BLaER1 (cell line): ENCODE results near the gene HIF1A.

ENCODE experiments used
- H3K27ac ChIP-seq: shearing (Covaris generic); formaldehyde crosslinking; 2 replicates; pipeline ENCODE4 v1.8.1; 2022
- H3K27me3 ChIP-seq: shearing (Covaris generic); formaldehyde crosslinking; 2 replicates; pipeline ENCODE4 v1.8.1; 2022
- H3K36me3 ChIP-seq: shearing (Covaris generic); formaldehyde crosslinking; 2 replicates; pipeline ENCODE4 v1.8.1; 2022
- H3K4me1 ChIP-seq: shearing (Covaris generic); formaldehyde crosslinking; 2 replicates; pipeline ENCODE4 v1.8.1; 2022
- H3K4me2 ChIP-seq: shearing (Covaris generic); formaldehyde crosslinking; 2 replicates; pipeline ENCODE4 v1.8.1; 2022
- H3K4me3 ChIP-seq: shearing (Covaris generic); formaldehyde crosslinking; 2 replicates; pipeline ENCODE4 v1.8.1; 2022
- H3K9ac ChIP-seq: shearing (Covaris generic); formaldehyde crosslinking; 2 replicates; pipeline ENCODE4 v1.8.1; 2022
- H3K9me3 ChIP-seq: shearing (Covaris generic); formaldehyde crosslinking; 2 replicates; pipeline ENCODE4 v1.8.1; 2022
- H4K20me1 ChIP-seq: shearing (Covaris generic); formaldehyde crosslinking; 2 replicates; pipeline ENCODE4 v1.8.1; 2022
- Cebpa-rat ChIP-seq: shearing (Covaris generic); IDR thresholded peaks from 2 replicates; pipeline ENCODE4 v1.8.1; 2022

Gene HIF1A

DNA sequence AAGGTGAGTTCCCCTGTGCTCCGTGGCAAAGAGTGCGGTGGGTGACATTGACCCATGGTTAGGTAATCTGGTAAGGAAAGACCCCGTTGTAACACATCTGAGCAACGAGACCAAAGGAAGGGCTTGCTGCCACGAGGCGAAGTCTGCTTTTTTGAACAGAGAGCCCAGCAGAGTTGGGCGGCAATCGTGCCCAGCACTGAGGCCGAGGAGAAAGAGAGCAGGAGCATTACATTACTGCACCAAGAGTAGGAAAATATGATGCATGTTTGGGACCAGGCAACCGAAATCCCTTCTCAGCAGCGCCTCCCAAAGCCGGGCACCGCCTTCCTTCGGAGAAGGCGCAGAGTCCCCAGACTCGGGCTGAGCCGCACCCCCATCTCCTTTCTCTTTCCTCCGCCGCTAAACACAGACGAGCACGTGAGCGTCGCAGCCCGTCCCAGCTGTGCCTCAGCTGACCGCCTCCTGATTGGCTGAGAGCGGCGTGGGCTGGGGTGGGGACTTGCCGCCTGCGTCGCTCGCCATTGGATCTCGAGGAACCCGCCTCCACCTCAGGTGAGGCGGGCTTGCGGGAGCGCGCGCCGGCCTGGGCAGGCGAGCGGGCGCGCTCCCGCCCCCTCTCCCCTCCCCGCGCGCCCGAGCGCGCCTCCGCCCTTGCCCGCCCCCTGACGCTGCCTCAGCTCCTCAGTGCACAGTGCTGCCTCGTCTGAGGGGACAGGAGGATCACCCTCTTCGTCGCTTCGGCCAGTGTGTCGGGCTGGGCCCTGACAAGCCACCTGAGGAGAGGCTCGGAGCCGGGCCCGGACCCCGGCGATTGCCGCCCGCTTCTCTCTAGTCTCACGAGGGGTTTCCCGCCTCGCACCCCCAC is at the start of gene HIF1A:
Gene HIF1A (plus strand): TSS at position 684 of the 865 bp plus-strand sequence. CDS start 292 bp downstream, outside the sequence.
- Histone ChIP-seq H3K4me3 (peak within 1 kb of the TSS; percentile 94), H3K4me2 (peak within 1 kb of the TSS; percentile 87)
- TF ChIP-seq Cebpa-rat: no peak

GRCh38 chr14:61646366-61647116 is 48.8 kb upstream of the HIF1A start:
- H4K20me1 ChIP-seq: no peaks in the 10 kb centered on the region
- no peak overlapping the region for H3K4me2 ChIP-seq
- H3K27me3 ChIP-seq: no peaks in the 10 kb centered on the region
- TF ChIP-seq Cebpa-rat: no peak
- no peak overlapping the region for H3K4me3 ChIP-seq
- H3K4me1 ChIP-seq: peaks cover 11% of the 10 kb centered on the region
- H3K27ac ChIP-seq: no peak overlapping the region
- no peaks in the 10 kb centered on the region for H3K9me3 ChIP-seq
- H3K9ac ChIP-seq: no peak overlapping the region
- H3K36me3 ChIP-seq: no peaks in the 10 kb centered on the region

More for the DNA sequence above, at the start of gene HIF1A:
- Histone ChIP-seq H3K9me3 (peaks cover 5% of the 10 kb centered on the region; the same call in 1 of the 2 replicates), H3K36me3 (no peaks in the 10 kb centered on the region), H3K27me3 (no peaks in the 10 kb centered on the region), H4K20me1 (peaks cover 42% of the 10 kb centered on the region), H3K9ac (peak within 1 kb of the TSS; percentile 97), H3K27ac (peak within 1 kb of the TSS; percentile 98), H3K4me1 (peaks cover 52% of the 10 kb centered on the region)

- no peaks in the 10 kb centered on the region for H3K36me3 ChIP-seq
- no peak overlapping the region for H3K27ac ChIP-seq
- H3K9me3 ChIP-seq: no peaks in the 10 kb centered on the region
- no peak overlapping the region for H3K4me3 ChIP-seq
- H3K4me2 ChIP-seq: no peak overlapping the region
- H3K9ac ChIP-seq: no peak overlapping the region
- H4K20me1 ChIP-seq: no peaks in the 10 kb centered on the region
- no peaks in the 10 kb centered on the region for H3K4me1 ChIP-seq
- no peaks in the 10 kb centered on the region for H3K27me3 ChIP-seq
- no peak for TF ChIP-seq Cebpa-rat
Measured at GRCh38 chr14:61647704-61648103, 47.6 kb upstream of the HIF1A start.

DNA sequence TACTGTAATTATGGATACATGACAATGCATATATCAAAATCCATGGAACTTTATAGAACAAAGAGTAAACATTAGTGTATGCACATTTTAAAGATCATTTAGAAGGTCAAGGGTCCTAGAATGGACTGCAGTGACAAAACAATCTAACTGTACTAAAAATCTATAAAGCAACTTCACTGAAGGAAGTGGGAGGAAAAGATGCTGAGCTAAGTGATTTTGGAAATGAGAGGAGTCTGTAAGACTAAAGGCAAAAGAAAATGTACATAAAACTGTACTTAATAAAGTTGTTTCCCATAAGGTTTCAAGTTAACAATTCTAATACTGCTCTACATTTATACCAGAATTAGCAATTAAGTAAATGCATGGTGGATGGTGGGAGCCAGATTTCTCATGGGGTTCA is 46.9 kb upstream of the HIF1A start:
- Histone ChIP-seq H3K36me3 (no peaks in the 10 kb centered on the region), H3K9me3 (no peaks in the 10 kb centered on the region), H4K20me1 (no peaks in the 10 kb centered on the region), H3K4me1 (no peaks in the 10 kb centered on the region), H3K27ac (no peak overlapping the region), H3K9ac (no peak overlapping the region), H3K4me2 (no peak overlapping the region), H3K27me3 (no peaks in the 10 kb centered on the region), H3K4me3 (no peak overlapping the region)
- no peak for TF ChIP-seq Cebpa-rat

DNA sequence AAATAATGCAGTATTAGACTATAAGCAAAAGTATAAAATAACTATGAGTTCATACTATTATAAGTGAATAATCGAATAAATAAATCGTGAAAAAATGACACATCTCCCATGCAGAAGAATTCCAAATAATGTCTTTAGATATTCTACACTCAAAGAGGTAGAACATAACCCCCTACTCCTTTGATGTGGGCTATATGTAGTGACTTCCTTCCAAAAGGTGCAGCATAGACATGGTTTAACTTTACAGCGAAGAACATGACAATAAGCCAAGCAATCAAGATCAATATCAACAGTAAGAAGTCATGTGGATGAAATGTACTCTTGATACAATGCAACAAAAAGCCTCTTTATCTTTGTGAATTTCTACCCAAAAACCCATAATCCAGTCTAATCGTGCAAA is 46.0 kb upstream of the HIF1A start:
- no peaks in the 10 kb centered on the region for H3K27me3 ChIP-seq
- H3K9ac ChIP-seq: no peak overlapping the region
- TF ChIP-seq Cebpa-rat: no peak
- H3K36me3 ChIP-seq: no peaks in the 10 kb centered on the region
- H3K27ac ChIP-seq: no peak overlapping the region
- H3K4me1 ChIP-seq: no peaks in the 10 kb centered on the region
- H4K20me1 ChIP-seq: no peaks in the 10 kb centered on the region
- H3K4me2 ChIP-seq: no peak overlapping the region
- H3K4me3 ChIP-seq: no peak overlapping the region
- no peaks in the 10 kb centered on the region for H3K9me3 ChIP-seq

DNA sequence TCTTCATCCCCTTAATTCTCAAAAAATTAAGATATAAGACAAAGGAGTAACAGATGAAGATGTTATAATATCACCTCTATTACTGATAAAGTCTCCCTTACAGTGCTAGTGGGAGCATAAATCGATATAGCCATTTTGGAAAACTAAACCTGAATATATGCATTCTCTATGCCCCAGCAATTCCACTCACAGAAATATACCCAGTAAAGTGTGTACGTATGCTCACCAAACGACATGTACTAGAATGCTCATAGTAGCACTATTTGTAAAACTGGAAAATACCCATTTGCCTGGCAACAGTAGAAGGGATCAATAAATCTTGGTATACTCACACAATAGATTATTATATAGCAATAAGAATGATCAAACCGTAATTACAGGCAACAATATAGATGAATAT is 44.0 kb upstream of the HIF1A start:
- H3K36me3 ChIP-seq: no peaks in the 10 kb centered on the region
- TF ChIP-seq Cebpa-rat: no peak
- no peak overlapping the region for H3K27ac ChIP-seq
- H3K27me3 ChIP-seq: no peaks in the 10 kb centered on the region
- H3K4me2 ChIP-seq: no peak overlapping the region
- no peak overlapping the region for H3K4me3 ChIP-seq
- H4K20me1 ChIP-seq: no peaks in the 10 kb centered on the region
- H3K4me1 ChIP-seq: no peaks in the 10 kb centered on the region
- H3K9ac ChIP-seq: no peak overlapping the region
- no peaks in the 10 kb centered on the region for H3K9me3 ChIP-seq

- H3K9ac ChIP-seq: no peak overlapping the region
- H3K4me2 ChIP-seq: no peak overlapping the region
- no peaks in the 10 kb centered on the region for H4K20me1 ChIP-seq
- no peaks in the 10 kb centered on the region for H3K4me1 ChIP-seq
- TF ChIP-seq Cebpa-rat: no peak
- H3K27me3 ChIP-seq: no peaks in the 10 kb centered on the region
- H3K27ac ChIP-seq: no peak overlapping the region
- no peaks in the 10 kb centered on the region for H3K9me3 ChIP-seq
- H3K4me3 ChIP-seq: no peak overlapping the region
- H3K36me3 ChIP-seq: no peaks in the 10 kb centered on the region
Measured at GRCh38 chr14:61652526-61653262, 42.6 kb upstream of the HIF1A start.

DNA sequence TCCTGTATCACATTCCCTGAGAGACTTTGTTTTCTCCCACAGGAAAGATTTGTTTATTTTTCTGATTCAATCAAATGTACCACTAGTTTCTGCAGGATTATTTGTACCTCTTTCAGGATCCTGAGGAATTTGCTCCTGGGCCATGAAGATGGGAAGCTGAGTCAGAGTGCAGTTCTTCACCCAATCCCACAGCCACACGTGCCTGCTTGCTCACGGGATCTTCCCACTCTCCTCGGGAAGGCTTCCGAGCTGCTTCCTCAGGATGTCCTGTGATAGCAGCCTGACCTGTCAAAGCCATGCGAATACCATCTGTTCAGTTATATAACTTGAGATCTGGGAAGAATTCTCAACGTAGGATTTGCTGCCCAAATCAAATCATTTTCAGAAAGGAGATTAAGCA is 41.8 kb upstream of the HIF1A start:
- Histone ChIP-seq H3K4me2 (no peak overlapping the region), H3K4me3 (no peak overlapping the region), H3K9ac (no peak overlapping the region), H3K9me3 (no peaks in the 10 kb centered on the region), H3K27me3 (no peaks in the 10 kb centered on the region), H3K36me3 (no peaks in the 10 kb centered on the region), H3K4me1 (no peaks in the 10 kb centered on the region), H4K20me1 (no peaks in the 10 kb centered on the region), H3K27ac (no peak overlapping the region)
- no peak for TF ChIP-seq Cebpa-rat

GRCh38 chr14:61654026-61654425 is 41.3 kb upstream of the HIF1A start:
- Histone ChIP-seq H3K27ac (no peak overlapping the region), H3K4me1 (no peaks in the 10 kb centered on the region), H3K36me3 (no peaks in the 10 kb centered on the region), H3K9ac (no peak overlapping the region), H4K20me1 (no peaks in the 10 kb centered on the region), H3K4me2 (no peak overlapping the region), H3K9me3 (no peaks in the 10 kb centered on the region), H3K4me3 (no peak overlapping the region), H3K27me3 (no peaks in the 10 kb centered on the region)
- no peak for TF ChIP-seq Cebpa-rat

GRCh38 chr14:61655777-61656176 is 39.5 kb upstream of the HIF1A start:
- H3K27me3 ChIP-seq: no peaks in the 10 kb centered on the region
- no peak overlapping the region for H3K9ac ChIP-seq
- H3K4me2 ChIP-seq: no peak overlapping the region
- H4K20me1 ChIP-seq: no peaks in the 10 kb centered on the region
- H3K27ac ChIP-seq: no peak overlapping the region
- TF ChIP-seq Cebpa-rat: no peak
- no peaks in the 10 kb centered on the region for H3K9me3 ChIP-seq
- peaks cover 6% of the 10 kb centered on the region for H3K4me1 ChIP-seq
- no peaks in the 10 kb centered on the region for H3K36me3 ChIP-seq
- H3K4me3 ChIP-seq: no peak overlapping the region
